NOMO-1 treated with DMSO at 0.1 percent for 48 hours (cell line): ENCODE data around the gene ENTPD1.
"Not testable (repeated sequence)": the region's sequence is repeated elsewhere in the genome, so short reads cannot be mapped to it uniquely, and the experiment has no call there.

Experiments
- DNase-seq: peaks from one replicate; lab custom pipeline; 2025; ENCODE audit not compliant: unreplicated experiment; lab: John Stamatoyannopoulos, UW

The ENTPD1 gene

GRCh38 chr10:95756041-95756761, at the start of gene ENTPD1:
TSS of gene ENTPD1 (plus strand) at chr10:95756163. CDS start at chr10:95756240, 77 bp downstream.
- peak; percentile 79 for DNase-seq

- no peak for DNase-seq
Observed at GRCh38 chr10:95706573-95706972, 49.4 kb upstream of the ENTPD1 start.

- DNase-seq: no peak
Observed at GRCh38 chr10:95706990-95707389, 49.0 kb upstream of the ENTPD1 start.

GRCh38 chr10:95711492-95711891, 44.5 kb upstream of the ENTPD1 start:
- no peak for DNase-seq

GRCh38 chr10:95716466-95716865, 39.5 kb upstream of the ENTPD1 start:
- DNase-seq: no peak

- no peak for DNase-seq
Observed at GRCh38 chr10:95716866-95717265, 39.1 kb upstream of the ENTPD1 start.

- DNase-seq: not testable (repeated sequence)
Observed at GRCh38 chr10:95720745-95721144, 35.2 kb upstream of the ENTPD1 start.

- DNase-seq: not testable (repeated sequence)
Observed at GRCh38 chr10:95722496-95722895, 33.5 kb upstream of the ENTPD1 start.

- peak; percentile 28 for DNase-seq
Observed at GRCh38 chr10:95728526-95728925, 27.4 kb upstream of the ENTPD1 start.

- DNase-seq: no peak
Observed at GRCh38 chr10:95729323-95730055, 26.5 kb upstream of the ENTPD1 start.

- DNase-seq: peak; percentile 82
Observed at GRCh38 chr10:95730233-95730632, 25.7 kb upstream of the ENTPD1 start.

- not testable (repeated sequence) for DNase-seq
Observed at GRCh38 chr10:95732907-95733306, 23.1 kb upstream of the ENTPD1 start.

GRCh38 chr10:95739056-95739455, 16.9 kb upstream of the ENTPD1 start:
- no peak for DNase-seq

- DNase-seq: no peak
Observed at GRCh38 chr10:95741807-95742467, 14.0 kb upstream of the ENTPD1 start.

- DNase-seq: no peak
Observed at GRCh38 chr10:95742485-95742884, 13.5 kb upstream of the ENTPD1 start.

GRCh38 chr10:95742962-95743535, 12.9 kb upstream of the ENTPD1 start:
- DNase-seq: no peak

- no peak for DNase-seq
Observed at GRCh38 chr10:95745501-95745900, 10.5 kb upstream of the ENTPD1 start.

- DNase-seq: no peak
Observed at GRCh38 chr10:95748349-95748748, 7.6 kb upstream of the ENTPD1 start.

GRCh38 chr10:95755511-95756004, 405 bp upstream of the ENTPD1 start:
- DNase-seq: peak; percentile 93

- DNase-seq: peak; percentile 61
Observed at GRCh38 chr10:95756809-95757684, 1.1 kb downstream of the ENTPD1 start.
